ENCODE data around the gene LRRC4C. TPM values are rescaled to one million over a fixed set of nuclear protein-coding genes. Genes with fewer than 3 reads are reported as not detected.

Gene LRRC4C
- total RNA-seq, 1 donor from 2014 or later = 2.7 TPM

- Histone ChIP-seq H3K4me2 (no peak overlapping the region), H4K20me1 (ENCODE audit: low read depth) (no peaks in the 10 kb centered on the region), H3K4me1 (peaks cover 19% of the 10 kb centered on the region), H3K27me3 (no peaks in the 10 kb centered on the region), H3K79me2 (ENCODE audit: low read depth) (no peaks in the 10 kb centered on the region), H3F3A (ENCODE audit: low read depth) (no peaks in the 10 kb centered on the region), H3K4me3 (no peak overlapping the region), H3K9me3 (ENCODE audit: low read depth) (no peaks in the 10 kb centered on the region), H3K27ac (no peak overlapping the region), H3K36me3 (no peaks in the 10 kb centered on the region), H2AFZ (replicated peaks) (no peak overlapping the region), H3K9ac (no peak overlapping the region)
- H3K27ac Mint-ChIP-seq = no peak overlapping the region
- peaks cover 9% of the 10 kb centered on the region for H3K4me1 Mint-ChIP-seq
- TF ChIP-seq EZH2 (IDR thresholded peaks at IDR 0.05) = no peak
- TF ChIP-seq EZH2phosphoT487 (IDR thresholded peaks at IDR 0.05) = no peak
- no peak for TF ChIP-seq CTCF (IDR thresholded peaks at IDR 0.05)
- H3K4me3 Mint-ChIP-seq = no peak overlapping the region
- H3K9me3 Mint-ChIP-seq = no peaks in the 10 kb centered on the region
- H3K36me3 Mint-ChIP-seq = no peaks in the 10 kb centered on the region
- no peak for DNase-seq (ENCODE audit: low spot score)
- H3K27me3 Mint-ChIP-seq (ENCODE audit: insufficient read depth, low read depth) = peaks cover 2% of the 10 kb centered on the region
Measured at GRCh38 chr11:41145420-41145819, 314.0 kb downstream of the LRRC4C start.

- no peak overlapping the region for H3K4me3 Mint-ChIP-seq
- Histone ChIP-seq H3F3A (ENCODE audit: low read depth) (no peaks in the 10 kb centered on the region), H3K4me2 (no peak overlapping the region), H3K4me1 (no peaks in the 10 kb centered on the region), H2AFZ (replicated peaks) (no peak overlapping the region), H3K9me3 (ENCODE audit: low read depth) (no peaks in the 10 kb centered on the region), H3K27ac (no peak overlapping the region), H3K36me3 (no peaks in the 10 kb centered on the region), H4K20me1 (ENCODE audit: low read depth) (no peaks in the 10 kb centered on the region), H3K27me3 (no peaks in the 10 kb centered on the region), H3K9ac (no peak overlapping the region), H3K4me3 (no peak overlapping the region), H3K79me2 (ENCODE audit: low read depth) (no peaks in the 10 kb centered on the region)
- H3K36me3 Mint-ChIP-seq = no peaks in the 10 kb centered on the region
- no peak for DNase-seq (ENCODE audit: low spot score)
- H3K27ac Mint-ChIP-seq = no peak overlapping the region
- peaks cover 8% of the 10 kb centered on the region for H3K4me1 Mint-ChIP-seq
- H3K27me3 Mint-ChIP-seq (ENCODE audit: insufficient read depth, low read depth) = peaks cover 2% of the 10 kb centered on the region
- TF ChIP-seq EZH2 (IDR thresholded peaks at IDR 0.05) = no peak
- no peak for TF ChIP-seq EZH2phosphoT487 (IDR thresholded peaks at IDR 0.05)
- no peak for TF ChIP-seq CTCF (IDR thresholded peaks at IDR 0.05)
- H3K9me3 Mint-ChIP-seq = no peaks in the 10 kb centered on the region
Measured at GRCh38 chr11:41134971-41135370, 324.5 kb downstream of the LRRC4C start.

GRCh38 chr11:41133023-41133422, 326.4 kb downstream of the LRRC4C start:
- H2AFZ ChIP-seq (replicated peaks) = no peak overlapping the region
- H3K79me2 ChIP-seq (ENCODE audit: low read depth) = no peaks in the 10 kb centered on the region
- no peaks in the 10 kb centered on the region for H3K4me1 ChIP-seq
- H4K20me1 ChIP-seq (ENCODE audit: low read depth) = no peaks in the 10 kb centered on the region
- H3K9me3 ChIP-seq (ENCODE audit: low read depth) = no peaks in the 10 kb centered on the region
- H3F3A ChIP-seq (ENCODE audit: low read depth) = no peaks in the 10 kb centered on the region
- TF ChIP-seq CTCF (IDR thresholded peaks at IDR 0.05) (no peak), EZH2phosphoT487 (IDR thresholded peaks at IDR 0.05) (no peak), EZH2 (IDR thresholded peaks at IDR 0.05) (no peak)
- no peak overlapping the region for H3K4me3 ChIP-seq
- no peak overlapping the region for H3K9ac ChIP-seq
- no peak overlapping the region for H3K27ac ChIP-seq
- no peaks in the 10 kb centered on the region for H3K36me3 ChIP-seq
- no peak for DNase-seq (ENCODE audit: low spot score)
- no peak overlapping the region for H3K4me3 Mint-ChIP-seq
- H3K4me1 Mint-ChIP-seq = peaks cover 8% of the 10 kb centered on the region
- no peaks in the 10 kb centered on the region for H3K27me3 ChIP-seq
- no peaks in the 10 kb centered on the region for H3K36me3 Mint-ChIP-seq
- no peak overlapping the region for H3K4me2 ChIP-seq
- no peak overlapping the region for H3K27ac Mint-ChIP-seq
- H3K27me3 Mint-ChIP-seq (ENCODE audit: insufficient read depth, low read depth) = no peaks in the 10 kb centered on the region
- no peaks in the 10 kb centered on the region for H3K9me3 Mint-ChIP-seq
